G401 (cell line): ENCODE measurements around the gene ITPKB. TPM values are rescaled to one million over a fixed set of nuclear protein-coding genes. Genes with fewer than 3 reads are reported as not detected.
"Not testable (repeated sequence)": the region's sequence is repeated elsewhere in the genome, so short reads cannot be mapped to it uniquely, and the experiment has no call there.

Experiments used
- DNase-seq: peaks from one replicate; pipeline ENCODE4 v3.0.0-alpha.2; 2015; ENCODE audit warnings: low spot score
- in situ Hi-C: cut with HindIII; loops from 2 replicates; pipeline ENCODE4 v1.10.0; 2016; ENCODE audit warnings: low sequenced_read_pairs, mixed read lengths
- total RNA-seq: library from RNA; depleted of rRNA; stranded (reverse); fragments of >200 nt; shearing (Covaris generic); gene quantifications from 2 replicates; pipeline ENCODE4 v1.2.3, GENCODE V29; 2014

ITPKB gene
- total RNA-seq, 1 experiment from 2014 or later: 15.2 TPM

- in situ Hi-C loops: no loop called here
- DNase-seq: no peak
Observed at GRCh38 chr1:226619031-226619430, 120.1 kb downstream of the ITPKB start.

DNA sequence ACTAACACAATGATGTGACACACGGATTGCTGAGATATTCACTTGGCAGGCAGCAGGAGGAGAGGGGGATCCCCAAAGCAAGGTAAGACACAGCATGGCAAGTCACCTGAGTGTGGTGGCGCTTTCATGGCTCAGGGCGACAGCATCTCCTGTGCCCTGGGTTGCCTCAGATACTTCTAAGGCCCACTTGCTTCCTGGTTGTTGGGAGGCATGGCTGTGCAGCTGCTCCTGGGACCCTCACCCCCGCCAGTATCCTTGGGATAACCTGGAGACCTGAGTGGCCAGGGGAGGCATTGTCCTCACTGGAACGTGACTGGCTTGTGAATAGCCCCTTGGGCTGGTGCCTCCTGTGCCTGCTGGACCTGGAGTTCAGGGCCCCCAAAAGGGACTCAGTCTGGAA is 120.7 kb downstream of the ITPKB start:
- in situ Hi-C loops: no loop called here
- no peak for DNase-seq

GRCh38 chr1:226617719-226618118 is 121.4 kb downstream of the ITPKB start:
- in situ Hi-C loops: not testable (repeated sequence)

DNA sequence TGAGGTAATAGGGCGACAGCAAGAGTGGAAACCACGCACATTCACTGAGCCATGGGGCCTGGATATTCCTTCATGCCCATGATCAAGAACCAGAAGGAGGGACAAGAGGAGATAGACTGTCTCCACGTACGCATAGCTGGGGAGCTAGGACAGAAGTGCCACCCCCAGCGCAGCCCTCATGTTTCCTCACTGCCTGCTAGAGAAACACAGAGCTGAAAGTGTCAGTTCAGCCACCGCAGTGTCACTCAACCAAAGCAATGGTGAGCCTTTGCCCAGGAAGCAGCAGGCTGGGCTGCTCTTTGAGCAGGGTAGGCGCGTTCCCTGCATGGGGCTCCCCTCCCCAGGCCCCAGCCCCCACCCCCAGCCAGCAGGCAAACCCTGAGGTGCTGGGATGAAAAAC is 122.0 kb downstream of the ITPKB start:
- in situ Hi-C loops: no loop called here
- no peak for DNase-seq

More at GRCh38 chr1:226617719-226618118, 121.4 kb downstream of the ITPKB start:
- DNase-seq: not testable (repeated sequence)

GRCh38 chr1:226616636-226617035 is 122.4 kb downstream of the ITPKB start:
- in situ Hi-C loops: no loop called here
- no peak for DNase-seq

DNA sequence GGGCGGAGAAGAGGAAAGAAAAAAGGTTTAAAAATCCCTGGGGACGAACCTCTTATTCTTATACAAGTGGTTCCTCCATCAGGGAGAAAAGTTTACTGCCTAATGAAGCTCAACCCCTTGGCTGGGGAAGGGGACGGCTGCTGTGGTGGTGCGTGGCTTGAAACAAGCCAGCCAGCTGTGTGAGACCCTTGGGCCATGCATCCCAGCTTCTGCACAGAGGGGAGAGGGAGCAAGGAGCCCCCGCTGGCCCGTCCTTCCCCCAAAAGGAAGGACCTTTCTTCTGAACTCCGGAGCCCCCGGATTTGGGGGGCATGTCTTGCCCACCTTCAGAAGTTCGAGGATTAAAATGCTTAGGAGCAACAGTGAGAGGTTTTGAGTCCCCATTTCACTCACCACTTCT is 123.2 kb downstream of the ITPKB start:
- DNase-seq: no peak
- in situ Hi-C loops: no loop called here

DNA sequence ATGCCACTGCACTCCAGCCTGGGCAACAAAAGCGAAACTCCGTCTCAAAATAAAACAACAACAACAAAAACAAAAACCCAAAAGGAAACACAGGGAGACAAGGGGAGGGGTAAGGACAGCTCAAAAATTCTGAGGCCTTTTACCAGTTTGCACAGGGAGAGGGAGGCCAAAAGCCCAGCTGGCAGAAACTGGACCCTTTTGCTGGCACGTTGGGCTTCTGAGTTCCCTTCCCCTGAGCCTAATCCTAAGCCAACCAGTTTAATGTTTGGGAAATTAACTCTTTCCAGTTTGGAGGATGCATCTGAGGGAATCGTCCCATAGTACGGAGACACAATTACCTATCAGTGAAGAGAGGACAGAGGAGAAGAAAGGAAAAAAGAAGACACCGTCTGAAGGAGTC is 127.1 kb downstream of the ITPKB start:
- in situ Hi-C loops, DNase-seq: not testable (repeated sequence)

- DNase-seq: no peak
- in situ Hi-C loops: no loop called here
Observed at GRCh38 chr1:226611301-226611700, 127.8 kb downstream of the ITPKB start.

- in situ Hi-C loops: no loop called here
- DNase-seq: no peak
Observed at GRCh38 chr1:226610671-226611070, 128.4 kb downstream of the ITPKB start.

- in situ Hi-C loops: loop anchor here (10.0 kb wide), 1 partner anchor 65 kb away; the partner anchor contains the start of gene STUM
- DNase-seq: no peak
Observed at GRCh38 chr1:226609836-226610455, 129.1 kb downstream of the ITPKB start.

DNA sequence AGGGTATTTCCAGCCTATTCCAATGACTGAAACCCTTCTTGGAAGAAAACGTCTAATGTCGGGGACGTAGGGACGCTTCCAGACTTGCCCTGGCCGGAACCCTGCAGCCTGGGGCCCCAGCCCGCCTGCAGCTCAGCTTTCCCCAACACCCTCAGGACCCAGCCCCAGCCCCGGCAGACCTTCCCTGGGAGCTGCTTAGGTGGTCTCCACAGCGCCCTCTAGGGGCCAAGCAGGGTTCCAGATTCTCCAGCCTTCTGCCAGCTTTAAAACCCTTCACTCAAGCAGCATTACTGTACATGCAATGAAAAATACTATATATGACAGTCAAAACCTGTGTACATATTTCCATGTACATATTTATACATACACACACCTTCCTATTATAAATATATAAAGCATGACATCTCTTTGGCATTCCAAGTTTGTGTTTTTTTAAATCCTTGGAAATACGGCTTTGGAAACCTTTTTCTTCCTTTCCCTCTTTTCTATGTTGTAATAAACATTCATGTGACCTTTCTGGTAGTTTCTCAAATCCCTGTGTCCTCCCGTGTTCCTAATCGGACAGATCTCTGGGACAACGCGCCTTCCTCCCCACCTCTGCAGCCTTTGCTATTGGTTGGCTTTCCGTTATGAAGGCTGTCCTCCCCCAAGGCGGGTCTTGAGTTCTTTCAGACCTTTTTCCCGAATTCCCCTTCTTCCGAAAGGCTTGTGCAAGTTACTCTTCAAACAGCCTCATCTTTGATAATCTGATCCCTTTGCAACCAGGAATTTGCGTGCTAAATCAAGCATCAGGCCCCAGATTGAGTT is 130.2 kb downstream of the ITPKB start:
- in situ Hi-C loops: loop anchor here (10.0 kb wide), 1 partner anchor 64 kb away; the partner anchor contains the start of gene STUM
- peak; percentile 67 for DNase-seq

DNA sequence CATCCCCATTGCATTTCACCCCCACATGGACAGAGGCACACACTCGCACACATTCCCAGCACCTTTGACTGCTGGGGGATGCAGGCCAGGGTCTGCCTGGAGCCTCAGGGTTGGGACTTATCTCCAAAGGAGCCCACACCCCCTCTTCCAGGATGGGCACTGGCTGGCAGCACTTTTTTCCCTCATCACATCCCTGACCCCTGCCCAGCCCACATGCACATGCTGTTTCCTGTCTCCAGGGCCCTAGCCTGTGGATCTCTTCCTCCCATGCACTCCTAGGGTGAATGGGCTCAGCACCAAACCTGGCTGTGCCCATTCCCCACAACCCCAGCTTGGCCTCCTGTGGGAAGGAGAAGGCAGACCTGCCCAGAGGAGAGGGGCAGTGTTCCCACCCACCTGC is 131.3 kb downstream of the ITPKB start:
- no peak for DNase-seq
- in situ Hi-C loops: loop anchor here (10.0 kb wide), 1 partner anchor 63 kb away; the partner anchor contains the start of gene STUM

- DNase-seq: no peak
- in situ Hi-C loops: loop anchor here (10.0 kb wide), 1 partner anchor 62 kb away; the partner anchor contains the start of gene STUM
Observed at GRCh38 chr1:226607268-226607660, 131.8 kb downstream of the ITPKB start.

DNA sequence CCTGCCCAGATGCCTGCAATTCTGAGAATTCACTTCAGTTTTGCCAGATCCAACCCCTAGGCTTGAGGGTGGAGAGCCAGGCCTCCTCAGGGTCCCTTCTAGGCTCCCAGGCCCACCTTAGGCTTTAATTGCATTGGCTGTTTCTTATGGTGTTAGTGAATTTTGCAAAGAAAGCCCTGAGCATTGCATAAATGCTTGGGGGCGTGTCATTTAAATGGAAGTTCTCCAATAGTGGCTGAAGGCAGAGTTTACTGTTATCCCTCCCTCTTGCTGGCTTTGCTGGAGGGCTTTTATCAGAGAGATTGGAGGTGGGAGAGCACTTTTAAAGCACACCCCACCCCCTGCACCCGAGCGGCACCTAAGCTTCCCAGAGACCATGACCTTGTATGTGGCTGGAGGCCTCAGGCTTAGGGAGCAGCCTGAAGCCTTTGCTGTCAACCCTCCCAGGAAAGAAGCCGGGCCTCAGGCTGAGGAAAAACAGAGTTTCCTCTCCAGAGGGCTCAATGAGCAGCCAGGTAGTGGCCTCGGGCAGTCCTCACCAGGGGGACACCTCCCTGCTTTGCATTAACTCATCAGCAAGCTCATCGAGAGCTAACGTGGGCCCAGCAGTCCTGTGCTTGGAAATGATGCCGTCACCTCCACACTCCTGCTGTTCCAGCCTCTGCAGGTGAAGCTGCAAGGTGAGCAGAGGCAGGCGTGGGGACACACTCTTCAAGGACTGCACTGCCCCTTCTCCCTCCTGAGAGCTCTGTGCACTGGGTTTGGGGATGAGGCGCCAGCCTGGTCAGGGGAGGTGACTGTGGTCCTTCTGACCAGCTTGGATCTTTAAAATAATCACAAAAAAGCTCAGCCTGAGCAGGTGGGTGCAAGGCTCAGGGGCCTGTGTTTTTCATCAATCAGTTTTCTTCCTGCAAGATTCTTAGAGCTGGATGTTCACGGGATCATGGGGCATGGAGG is 132.5 kb downstream of the ITPKB start:
- DNase-seq: no peak
- in situ Hi-C loops: loop anchor here (10.0 kb wide), 1 partner anchor 62 kb away; the partner anchor contains the start of gene STUM

- in situ Hi-C loops: loop anchor here (10.0 kb wide), 1 partner anchor 61 kb away; the partner anchor contains the start of gene STUM
- DNase-seq: no peak
Observed at GRCh38 chr1:226605318-226605950, 133.6 kb downstream of the ITPKB start.

GRCh38 chr1:226604560-226605317 is 134.3 kb downstream of the ITPKB start:
- no peak for DNase-seq

DNA sequence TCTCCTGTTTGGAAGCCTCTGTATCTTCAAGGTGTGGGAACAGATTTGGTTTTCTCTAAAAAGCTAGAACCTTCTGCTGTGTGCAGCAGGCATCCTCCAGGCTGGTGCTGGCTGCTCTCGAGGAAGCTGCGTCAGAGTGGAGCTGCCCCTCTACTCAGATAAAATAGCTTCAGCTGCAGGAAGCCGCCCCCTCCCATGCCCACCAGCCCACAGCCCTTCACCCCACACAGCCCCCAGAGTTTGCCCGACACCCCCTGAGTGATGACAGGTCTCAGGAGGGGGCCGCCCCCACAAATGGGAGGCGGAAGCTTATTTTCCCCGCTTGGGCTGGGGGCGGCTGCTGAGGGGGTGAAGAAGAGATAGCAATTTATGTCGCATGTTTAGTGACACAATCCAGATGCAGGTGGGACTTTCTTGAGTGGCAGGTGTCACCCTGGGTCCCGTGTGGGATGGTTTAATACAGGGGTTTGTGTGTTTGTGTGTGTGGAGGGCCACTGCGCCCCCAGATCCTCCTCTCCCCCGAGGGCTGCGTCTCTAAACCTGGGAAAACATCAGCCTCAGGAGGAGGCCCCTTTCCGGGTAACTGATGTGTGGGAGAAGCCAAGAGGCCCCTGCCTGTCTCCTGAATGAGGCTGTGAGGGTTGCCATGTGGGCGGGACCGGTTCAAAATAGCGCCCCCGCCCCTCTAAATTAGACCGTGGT is 135.1 kb downstream of the ITPKB start:
- in situ Hi-C loops: loop anchor here (10.0 kb wide), 1 partner anchor 59 kb away; the partner anchor contains the start of gene STUM
- no peak for DNase-seq

More at GRCh38 chr1:226604560-226605317, 134.3 kb downstream of the ITPKB start:
- in situ Hi-C loops: loop anchor here (10.0 kb wide), 1 partner anchor 60 kb away; the partner anchor contains the start of gene STUM
